Measurements from ENCODE around the gene COX7C.
"Not testable (repeated sequence)": the region's sequence is repeated elsewhere in the genome, so short reads cannot be mapped to it uniquely, and the experiment has no call there.

The COX7C gene

DNA sequence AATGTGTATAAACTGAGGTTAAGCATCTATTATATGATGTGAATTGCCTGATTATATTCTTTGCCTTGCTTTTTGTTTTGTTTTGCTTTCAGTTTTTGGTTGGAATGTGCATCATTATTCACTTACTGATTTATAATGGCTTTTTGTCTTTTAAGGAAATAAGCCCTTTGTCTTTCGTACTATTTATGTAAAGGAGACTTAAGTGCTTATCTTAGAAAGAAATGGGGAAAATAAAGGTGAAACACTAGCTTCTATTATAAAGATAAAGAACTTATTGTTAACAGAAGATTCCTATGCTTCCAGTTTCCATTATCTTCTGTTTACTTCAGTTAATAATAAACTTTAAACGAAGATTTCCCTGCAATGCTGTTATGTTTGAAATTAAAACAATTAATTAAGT, 23.3 kb downstream of the COX7C start:
- DNase-seq (ENCODE audit: extremely low read depth, low read depth): no peak
- TF ChIP-seq, protein P1, sequence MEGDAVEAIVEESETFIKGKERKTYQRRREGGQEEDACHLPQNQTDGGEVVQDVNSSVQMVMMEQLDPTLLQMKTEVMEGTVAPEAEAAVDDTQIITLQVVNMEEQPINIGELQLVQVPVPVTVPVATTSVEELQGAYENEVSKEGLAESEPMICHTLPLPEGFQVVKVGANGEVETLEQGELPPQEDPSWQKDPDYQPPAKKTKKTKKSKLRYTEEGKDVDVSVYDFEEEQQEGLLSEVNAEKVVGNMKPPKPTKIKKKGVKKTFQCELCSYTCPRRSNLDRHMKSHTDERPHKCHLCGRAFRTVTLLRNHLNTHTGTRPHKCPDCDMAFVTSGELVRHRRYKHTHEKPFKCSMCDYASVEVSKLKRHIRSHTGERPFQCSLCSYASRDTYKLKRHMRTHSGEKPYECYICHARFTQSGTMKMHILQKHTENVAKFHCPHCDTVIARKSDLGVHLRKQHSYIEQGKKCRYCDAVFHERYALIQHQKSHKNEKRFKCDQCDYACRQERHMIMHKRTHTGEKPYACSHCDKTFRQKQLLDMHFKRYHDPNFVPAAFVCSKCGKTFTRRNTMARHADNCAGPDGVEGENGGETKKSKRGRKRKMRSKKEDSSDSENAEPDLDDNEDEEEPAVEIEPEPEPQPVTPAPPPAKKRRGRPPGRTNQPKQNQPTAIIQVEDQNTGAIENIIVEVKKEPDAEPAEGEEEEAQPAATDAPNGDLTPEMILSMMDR (IDR thresholded peaks at IDR 0.05; ENCODE audit: low read depth, low read length, missing control alignments): no peak
- no peak overlapping the region for H3K4me3 ChIP-seq (replicated peaks; ENCODE audit: low read depth, low read length)

DNA sequence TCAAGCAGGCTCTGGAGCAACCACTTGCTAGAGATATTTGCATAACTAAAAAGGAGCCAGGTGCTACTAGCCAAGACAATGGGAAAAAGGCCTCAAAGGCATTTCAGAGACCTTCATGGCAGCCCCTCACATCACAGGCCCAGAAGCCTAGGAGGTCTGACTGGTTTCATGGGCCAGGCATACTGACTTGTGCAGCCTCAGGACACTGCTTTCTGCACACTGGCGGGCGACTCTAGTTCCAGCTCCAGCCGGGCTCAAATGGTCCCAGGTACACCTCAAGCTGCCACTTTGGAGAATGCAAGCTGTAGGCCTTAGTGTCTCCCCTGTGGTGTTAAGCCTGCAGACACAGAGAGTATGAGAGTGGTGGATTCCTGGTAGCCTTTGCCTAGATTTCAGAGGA, 27.1 kb downstream of the COX7C start:
- TF ChIP-seq, protein P1 (IDR thresholded peaks at IDR 0.05; ENCODE audit: low read depth, low read length, missing control alignments): no peak
- DNase-seq (ENCODE audit: extremely low read depth, low read depth): no peak
- H3K4me3 ChIP-seq (replicated peaks; ENCODE audit: low read depth, low read length): no peak overlapping the region

DNA sequence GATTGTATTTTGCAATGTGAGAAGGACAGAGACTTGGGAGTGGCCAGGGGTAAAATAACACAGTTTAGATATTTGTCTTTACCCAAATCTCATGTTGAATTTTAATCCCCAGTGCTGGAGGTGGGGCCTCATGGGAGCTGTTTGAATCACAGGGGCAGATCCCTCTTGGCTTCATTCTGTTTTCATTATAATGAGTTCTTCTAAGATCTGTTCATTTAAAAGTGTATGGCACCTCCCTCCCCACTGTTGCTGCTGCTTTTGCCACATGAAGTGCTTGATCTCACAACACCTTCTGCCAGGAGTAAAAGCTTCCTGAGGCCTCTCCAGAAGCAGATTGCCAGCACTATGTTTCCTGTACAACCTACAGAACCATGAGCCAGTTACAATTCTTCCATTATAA, 28.1 kb downstream of the COX7C start:
- DNase-seq (ENCODE audit: extremely low read depth, low read depth): no peak
- TF ChIP-seq, protein P1 (IDR thresholded peaks at IDR 0.05; ENCODE audit: low read depth, low read length, missing control alignments): no peak
- H3K4me3 ChIP-seq (replicated peaks; ENCODE audit: low read depth, low read length): no peak overlapping the region

DNA sequence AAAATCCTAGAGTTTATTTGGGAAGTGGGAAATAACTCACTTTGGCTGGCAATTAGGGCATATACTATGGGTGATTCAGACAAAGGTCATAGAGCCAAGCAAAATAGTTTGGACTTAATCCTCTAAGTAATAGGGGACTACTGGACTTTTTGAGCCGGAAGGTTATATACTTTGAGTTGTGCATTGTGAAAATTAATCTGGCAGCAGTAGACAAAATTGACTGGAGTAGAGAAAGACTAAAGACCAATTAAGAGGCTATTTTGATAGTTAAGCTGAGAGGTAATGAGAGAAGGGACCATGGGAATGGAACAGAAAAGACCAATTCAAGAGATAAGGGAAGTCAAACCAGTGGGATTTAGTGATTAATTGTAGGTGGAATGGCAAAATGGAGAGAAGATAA, 28.9 kb downstream of the COX7C start:
- H3K4me3 ChIP-seq (replicated peaks; ENCODE audit: low read depth, low read length): no peak overlapping the region
- TF ChIP-seq, protein P1 (IDR thresholded peaks at IDR 0.05; ENCODE audit: low read depth, low read length, missing control alignments): no peak
- DNase-seq (ENCODE audit: extremely low read depth, low read depth): no peak

DNA sequence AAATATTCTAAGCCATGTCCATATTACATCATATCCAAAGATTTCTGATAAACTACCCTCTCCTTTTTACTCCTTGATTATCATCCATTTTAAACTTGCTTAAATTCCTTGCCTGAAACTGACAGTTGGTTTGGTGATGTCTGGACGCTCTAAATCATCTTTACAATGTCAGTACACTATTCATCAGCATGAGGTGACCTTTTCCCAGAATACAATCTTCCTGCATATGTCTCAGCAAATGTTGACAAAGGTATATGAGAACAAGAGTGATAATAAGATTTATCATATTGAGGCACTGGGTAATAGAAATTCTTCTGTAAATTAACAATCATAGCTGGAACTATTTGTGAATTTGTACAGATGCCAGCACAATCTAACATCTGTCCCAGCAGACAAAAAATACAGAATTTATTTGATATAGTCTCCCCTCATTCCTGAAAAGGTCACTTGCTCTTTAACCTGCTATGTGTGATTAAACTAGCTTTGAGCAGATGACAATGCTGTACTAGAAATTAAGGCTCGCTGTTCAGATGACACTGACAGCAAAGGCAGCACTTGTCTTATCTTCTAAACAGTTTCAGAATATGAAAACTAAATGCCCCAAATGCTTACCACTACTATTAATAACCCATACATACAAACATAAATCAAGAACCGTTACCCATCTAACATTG, 32.2 kb downstream of the COX7C start:
- TF ChIP-seq, protein P1 (IDR thresholded peaks at IDR 0.05; ENCODE audit: low read depth, low read length, missing control alignments): no peak
- no peak for DNase-seq (ENCODE audit: extremely low read depth, low read depth)
- no peak overlapping the region for H3K4me3 ChIP-seq (replicated peaks; ENCODE audit: low read depth, low read length)

DNA sequence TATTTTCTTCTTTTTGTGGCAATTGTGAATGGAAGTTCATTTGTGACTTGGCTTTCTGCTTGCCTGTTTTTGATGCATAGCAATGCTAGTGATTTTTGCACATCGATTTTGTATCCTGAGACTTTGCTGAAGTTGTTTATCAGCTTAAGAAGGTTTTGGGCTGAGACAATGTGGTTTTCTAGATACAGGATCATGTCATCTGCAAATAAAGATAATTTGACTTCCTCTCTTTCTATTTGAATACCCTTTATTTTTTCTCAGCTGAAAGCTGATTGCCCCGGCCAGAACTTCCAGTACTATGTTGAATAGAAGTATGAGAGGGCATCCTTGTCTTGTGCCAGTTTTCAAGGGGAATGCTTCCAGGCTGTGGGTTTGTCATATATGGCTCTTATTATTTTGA, 43.0 kb downstream of the COX7C start:
- DNase-seq (ENCODE audit: extremely low read depth, low read depth); H3K4me3 ChIP-seq (replicated peaks; ENCODE audit: low read depth, low read length): not testable (repeated sequence)

DNA sequence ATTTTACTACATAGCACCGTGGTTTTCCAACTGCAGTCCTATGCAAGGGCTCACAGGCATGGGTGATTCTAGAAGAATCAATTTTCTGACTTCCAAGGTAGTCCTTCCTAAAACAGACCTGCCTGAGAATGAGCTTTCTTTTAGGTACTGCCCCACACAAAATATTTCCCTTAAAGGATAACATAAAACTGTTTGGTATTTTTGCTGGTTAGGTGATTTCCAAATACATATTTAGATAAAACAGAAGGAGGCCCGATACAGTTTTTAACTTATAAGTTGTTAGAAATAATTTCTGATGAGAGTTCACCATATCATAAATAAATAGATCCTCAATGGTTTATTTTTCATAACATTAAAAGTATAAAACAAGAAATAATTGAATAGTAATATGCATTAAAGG, 46.4 kb downstream of the COX7C start:
- DNase-seq (ENCODE audit: extremely low read depth, low read depth): no peak
- TF ChIP-seq, protein P1 (IDR thresholded peaks at IDR 0.05; ENCODE audit: low read depth, low read length, missing control alignments): no peak

More for the DNA sequence above, 46.4 kb downstream of the COX7C start:
- no peak overlapping the region for H3K4me3 ChIP-seq (replicated peaks; ENCODE audit: low read depth, low read length)

Data from HFF-Myc (cell line).